Esophagus muscularis mucosa (tissue), 4 donors: ENCODE measurements around the gene TSPYL6. TPM values are rescaled to one million over a fixed set of nuclear protein-coding genes. Genes with fewer than 3 reads are reported as not detected.

Experiments used
- DNase-seq: peaks from one replicate; pipeline ENCODE4 v3.0.0-alpha.2; 2017; ENCODE audit errors: extremely low spot score
- H3K27ac ChIP-seq, 4 donors: fragments of 200-600 bp; sonication (generic); replicated peaks in 1 of 4; 1 replicate in 3 of 4; 2 replicates in 1 of 4; pipeline ENCODE4 v1.5.1; 2016 to 2019; ENCODE audit warnings: mild to moderate bottlenecking in 1 of 4
- H3K27me3 ChIP-seq, 4 donors: fragments of 200-600 bp; sonication (generic); one replicate each; pipeline versions ENCODE4 v1.5.1 to v1.6.0; 2016 to 2019
- H3K36me3 ChIP-seq, 4 donors: fragments of 200-600 bp; sonication (generic); one replicate each; pipeline ENCODE4 v1.5.1; 2016 to 2019
- H3K4me1 ChIP-seq, 4 donors: fragments of 200-600 bp; sonication (generic); one replicate each; pipeline ENCODE4 v1.5.1; 2016 to 2019
- H3K4me3 ChIP-seq, 4 donors: fragments of 200-600 bp; sonication (generic); 1 replicate in 2 of 4; 2 replicates in 2 of 4; pipeline ENCODE4 v1.5.1; 2016 to 2019; ENCODE audit warnings: mild to moderate bottlenecking in 4 of 4, moderate library complexity in 1 of 4
- H3K9me3 ChIP-seq, 4 donors: fragments of 200-600 bp; sonication (generic); 1 replicate in 3 of 4; 2 replicates in 1 of 4; pipeline ENCODE4 v1.5.1; 2016 to 2019
- CTCF ChIP-seq, 3 experiments: fragments of 200-600 bp in 2 of 3; fragments of 450-650 bp in 1 of 3; sonication (generic) in 2 of 3; IDR thresholded peaks; one replicate each; pipeline ENCODE4 v1.5.1; 2017 to 2019; ENCODE audit warnings: antibody characterized with exemption in 3 of 3, mild to moderate bottlenecking in 2 of 3, moderate library complexity in 1 of 3
- EP300 ChIP-seq: sonication (generic); formaldehyde crosslinking; IDR thresholded peaks from one replicate; pipeline ENCODE4 v1.6.1; 2017; ENCODE audit warnings: antibody characterized with exemption
- POLR2A ChIP-seq: fragments of 450-650 bp; IDR thresholded peaks from one replicate; pipeline ENCODE4 v1.6.1; 2017; ENCODE audit warnings: antibody characterized with exemption, moderate library complexity, mild to moderate bottlenecking, low read depth
- POLR2AphosphoS5 ChIP-seq, 2 donors: sonication (generic); formaldehyde crosslinking; IDR thresholded peaks; one replicate each; pipeline ENCODE4 v1.6.1; 2017; ENCODE audit warnings: antibody characterized with exemption in 2 of 2
- WGBS: methylation state at CpG from one replicate; pipeline ENCODE4 v1.1.5; 2018; 5-methylcytosine and 5-hydroxymethylcytosine counted together
- intact Hi-C: fragments of 100-400 bp; cut with DNase I; formaldehyde crosslinking; loops from one replicate; pipeline ENCODE4 v1.15.1; 2023
- total RNA-seq, 4 donors: library from RNA; depleted of rRNA; stranded (reverse); fragments of >200 nt; gene quantifications; one replicate each; pipeline versions ENCODE4 v1.1.0 to v1.2.1, GENCODE V29; 2016

Gene TSPYL6
- total RNA-seq, 4 donors from 2014 or later = not detected

- whole genome bisulfite sequencing = 89% methylated on average over 2 of the region's 2 CpGs
- Histone ChIP-seq H3K4me1 (peaks cover 16 to 32% (median 27%) of the 10 kb centered on the region in 4 donors), H3K27ac (no peak overlapping the region), H3K4me3 (no peak overlapping the region), H3K27me3 (no peaks in the 10 kb centered on the region), H3K36me3 (no peaks in the 10 kb centered on the region), H3K9me3 (no peaks in the 10 kb centered on the region)
- no peak for DNase-seq
- TF ChIP-seq POLR2A (no peak), EP300 (no peak), POLR2AphosphoS5 (IDR thresholded peaks at IDR 0.05) (no peak), CTCF (IDR thresholded peaks at IDR 0.05) (no peak)
- intact Hi-C loops = no loop called here
Measured at GRCh38 chr2:54204476-54204875, 51.6 kb downstream of the TSPYL6 start.

Other genes starting within 250 kb of the TSPYL6 start
- 10 to 100 TPM; 15.4 to 28.7 (median 22.7) TPM for gene ACYP2, start 140.6 kb downstream of the TSPYL6 start, total RNA-seq
- gene SPTBN1, start 200.1 kb upstream of the TSPYL6 start, total RNA-seq = 100 to 1,000 TPM; 465 to 600 (median 547) TPM